SK-N-SH treated with all-trans-retinoic acid at 6 μM for 48 hours (cell line): ENCODE results near the gene HSPB7.
"Not testable (repeated sequence)": the region's sequence is repeated elsewhere in the genome, so short reads cannot be mapped to it uniquely, and the experiment has no call there.

Experiments used
- ATAC-seq: fragments of 200-7000 bp; cut with Tn5 transposase; 3 replicates; pipeline ENCODE4 v1.9.1; 2020; ENCODE audit warnings: mild to moderate bottlenecking, moderate library complexity
- ARNTL ChIP-seq: fragments of 450-650 bp; formaldehyde crosslinking; IDR thresholded peaks from 2 replicates; pipeline ENCODE4 v1.5.0; 2020; ENCODE audit warnings: low read depth, mild to moderate bottlenecking, moderate library complexity, borderline replicate concordance
- BACH2 ChIP-seq: fragments of 250-450 bp; sonication (Bioruptor Pico); IDR thresholded peaks from 2 replicates; pipeline ENCODE4 v1.9.0; 2021; ENCODE audit warnings: mild to moderate bottlenecking, borderline replicate concordance
- CSDC2 ChIP-seq: fragments of 250-450 bp; sonication (Bioruptor Pico); IDR thresholded peaks from 2 replicates; pipeline ENCODE4 v1.5.0; 2020; ENCODE audit warnings: mild to moderate bottlenecking, moderate library complexity
- CSRNP3 ChIP-seq: fragments of 250-450 bp; sonication (Bioruptor Pico); IDR thresholded peaks from 2 replicates; pipeline ENCODE4 v1.5.1; 2021; ENCODE audit warnings: mild to moderate bottlenecking, moderate library complexity
- ESRRG ChIP-seq: fragments of 250-450 bp; sonication (Bioruptor Pico); IDR thresholded peaks from 2 replicates; pipeline ENCODE4 v1.6.1; 2021; ENCODE audit warnings: mild to moderate bottlenecking
- GLIS3 ChIP-seq: fragments of 250-450 bp; sonication (Bioruptor Pico); IDR thresholded peaks from 2 replicates; pipeline ENCODE4 v1.5.0; 2020; ENCODE audit warnings: mild to moderate bottlenecking, moderate library complexity
- ISL1 ChIP-seq: fragments of 250-450 bp; sonication (Bioruptor Pico); IDR thresholded peaks from 2 replicates; pipeline ENCODE4 v2.1.2; 2022; ENCODE audit warnings: mild to moderate bottlenecking, moderate library complexity
- OSR1 ChIP-seq: fragments of 250-450 bp; sonication (Bioruptor Pico); IDR thresholded peaks from 2 replicates; pipeline ENCODE4 v1.8.0; 2022; ENCODE audit warnings: moderate library complexity, mild to moderate bottlenecking, inconsistent platforms
- PPARA ChIP-seq: fragments of 250-450 bp; sonication (Bioruptor Pico); IDR thresholded peaks from 2 replicates; pipeline ENCODE4 v1.5.0; 2020; ENCODE audit warnings: mild to moderate bottlenecking, borderline replicate concordance
- RARB ChIP-seq: fragments of 250-450 bp; sonication (Bioruptor Pico); IDR thresholded peaks from 2 replicates; pipeline ENCODE4 v1.8.0; 2021; ENCODE audit warnings: mild to moderate bottlenecking, moderate library complexity
- SNAI2 ChIP-seq: fragments of 250-450 bp; sonication (Bioruptor Pico); IDR thresholded peaks from 2 replicates; pipeline ENCODE4 v1.5.0; 2020; ENCODE audit warnings: mild to moderate bottlenecking, moderate library complexity
- TCF4 ChIP-seq: fragments of 250-450 bp; sonication (Bioruptor Pico); IDR thresholded peaks from 2 replicates; pipeline ENCODE4 v1.8.0; 2021; ENCODE audit warnings: mild to moderate bottlenecking, moderate library complexity, borderline replicate concordance
- TOX ChIP-seq: fragments of 250-450 bp; sonication (Bioruptor Pico); IDR thresholded peaks from 2 replicates; pipeline ENCODE4 v1.8.0; 2021; ENCODE audit warnings: mild to moderate bottlenecking, moderate library complexity, borderline replicate concordance
- ZC3H10 ChIP-seq: fragments of 250-450 bp; sonication (Bioruptor Pico); IDR thresholded peaks from 2 replicates; pipeline ENCODE4 v1.5.1; 2021; ENCODE audit warnings: mild to moderate bottlenecking, moderate library complexity
- ZFP3 ChIP-seq: fragments of 250-450 bp; sonication (Bioruptor Pico); IDR thresholded peaks from 2 replicates; pipeline ENCODE4 v1.5.0; 2020; ENCODE audit warnings: mild to moderate bottlenecking, moderate library complexity
- ZFP30 ChIP-seq: fragments of 450-650 bp; formaldehyde crosslinking; IDR thresholded peaks from 2 replicates; pipeline ENCODE4 v1.5.0; 2022; ENCODE audit warnings: mild to moderate bottlenecking, moderate library complexity
- ZNF565 ChIP-seq: fragments of 450-650 bp; formaldehyde crosslinking; conservative IDR thresholded peaks from 2 replicates; pipeline ENCODE4 v1.5.0; 2020; ENCODE audit warnings: low read depth, mild to moderate bottlenecking, moderate library complexity
- ZNF70 ChIP-seq: fragments of 450-650 bp; formaldehyde crosslinking; IDR thresholded peaks from 2 replicates; pipeline ENCODE4 v1.5.0; 2020; ENCODE audit warnings: mild to moderate bottlenecking, moderate library complexity
- ZNF8 ChIP-seq: fragments of 450-650 bp; formaldehyde crosslinking; IDR thresholded peaks from 2 replicates; pipeline ENCODE4 v1.5.0; 2020; ENCODE audit warnings: mild to moderate bottlenecking, moderate library complexity
- TF ChIP-seq, protein P1 (sequence below): fragments of 250-450 bp; sonication (Bioruptor Pico); IDR thresholded peaks from 2 replicates; pipeline ENCODE4 v1.5.1; 2020; ENCODE audit warnings: low read depth, mild to moderate bottlenecking, moderate library complexity
- TF ChIP-seq, protein P2 (sequence below): fragments of 250-450 bp; sonication (Bioruptor Pico); IDR thresholded peaks from 2 replicates; pipeline ENCODE4 v1.5.0; 2020; ENCODE audit warnings: mild to moderate bottlenecking, moderate library complexity
- TF ChIP-seq, protein P3 (sequence below): fragments of 250-450 bp; sonication (Bioruptor Pico); IDR thresholded peaks from 2 replicates; pipeline ENCODE4 v1.8.0; 2021; ENCODE audit warnings: low read depth, mild to moderate bottlenecking, moderate library complexity, borderline replicate concordance

HSPB7 gene

DNA sequence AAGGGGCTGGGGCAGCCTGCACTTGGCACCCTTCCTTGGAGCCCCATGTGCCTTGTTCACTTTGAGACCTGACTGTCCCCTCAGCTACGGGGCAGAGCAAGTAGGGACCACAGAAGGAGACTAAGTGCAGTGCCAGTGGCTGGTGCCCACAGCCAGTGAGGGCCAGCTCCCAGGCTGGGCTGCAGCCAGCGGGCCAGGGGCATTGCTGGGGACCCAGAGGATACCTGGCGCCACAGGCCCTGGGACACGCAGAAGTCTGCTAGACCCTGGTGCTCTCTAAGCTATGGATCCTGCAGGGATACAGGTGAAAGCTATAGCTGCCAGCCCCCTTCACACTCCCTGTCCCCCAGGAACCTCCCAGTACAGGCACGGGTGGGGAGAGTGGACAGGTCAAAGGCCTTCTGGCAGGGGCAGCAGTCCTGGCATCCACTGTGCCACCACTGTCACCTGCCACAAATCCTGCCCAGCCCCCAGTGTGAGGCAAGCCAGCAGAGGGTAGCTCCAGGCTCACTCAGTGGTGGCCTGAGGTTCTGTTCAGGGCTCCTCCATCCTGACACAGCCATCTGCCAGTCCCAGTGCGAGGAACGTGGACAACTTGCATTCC lies 5.3 kb upstream of the HSPB7 start:
- ATAC-seq = no peak
- no peak for TF ChIP-seq TOX (CRISPR knock-in tag)

GRCh38 chr1:16022393-16022792 lies 4.5 kb upstream of the HSPB7 start:
- no peak for TF ChIP-seq ZNF70 (CRISPR knock-in tag)
- TF ChIP-seq, protein P1, sequence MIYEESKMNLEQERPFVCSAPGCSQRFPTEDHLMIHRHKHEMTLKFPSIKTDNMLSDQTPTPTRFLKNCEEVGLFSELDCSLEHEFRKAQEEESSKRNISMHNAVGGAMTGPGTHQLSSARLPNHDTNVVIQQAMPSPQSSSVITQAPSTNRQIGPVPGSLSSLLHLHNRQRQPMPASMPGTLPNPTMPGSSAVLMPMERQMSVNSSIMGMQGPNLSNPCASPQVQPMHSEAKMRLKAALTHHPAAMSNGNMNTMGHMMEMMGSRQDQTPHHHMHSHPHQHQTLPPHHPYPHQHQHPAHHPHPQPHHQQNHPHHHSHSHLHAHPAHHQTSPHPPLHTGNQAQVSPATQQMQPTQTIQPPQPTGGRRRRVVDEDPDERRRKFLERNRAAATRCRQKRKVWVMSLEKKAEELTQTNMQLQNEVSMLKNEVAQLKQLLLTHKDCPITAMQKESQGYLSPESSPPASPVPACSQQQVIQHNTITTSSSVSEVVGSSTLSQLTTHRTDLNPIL (CRISPR knock-in tag) = no peak
- ATAC-seq = no peak

DNA sequence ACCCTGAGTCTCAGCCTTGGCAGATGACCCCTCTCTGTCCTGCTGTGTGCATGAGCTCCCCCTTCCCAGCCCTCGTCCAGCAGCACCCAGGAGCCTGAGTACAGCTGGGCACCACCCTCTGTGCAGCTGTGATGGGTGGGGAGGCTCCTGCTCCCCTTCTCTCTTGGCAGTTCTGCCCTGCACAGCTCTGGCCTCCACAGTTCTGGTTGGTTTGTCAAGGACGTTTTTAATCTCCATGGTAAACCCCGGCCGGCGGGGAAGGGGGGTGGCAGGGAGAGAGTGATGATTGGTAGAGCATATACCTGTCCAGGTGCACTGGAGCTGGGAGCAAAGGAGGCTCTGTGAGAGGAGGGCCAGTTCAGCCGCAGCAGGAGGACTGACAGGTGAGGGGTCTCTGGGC lies 3.8 kb upstream of the HSPB7 start, which contains the start of gene CLCNKA:
Gene CLCNKA, plus strand, starts transcription at position 356 of the 400 bp plus-strand sequence. CDS start 584 bp downstream, outside the sequence.
- no peak for ATAC-seq
- TF ChIP-seq, protein P1 (CRISPR knock-in tag) = no peak
- TF ChIP-seq SNAI2 (no peak), ZNF8 (CRISPR knock-in tag) (no peak), ARNTL (CRISPR knock-in tag) (no peak), TCF4 (CRISPR knock-in tag) (no peak), ZNF70 (CRISPR knock-in tag) (no peak), CSRNP3 (CRISPR knock-in tag) (no peak), RARB (CRISPR knock-in tag) (no peak), ZFP3 (no peak), BACH2 (no peak), TOX (CRISPR knock-in tag) (no peak), GLIS3 (CRISPR knock-in tag) (no peak), PPARA (no peak)
- TF ChIP-seq, protein P2, sequence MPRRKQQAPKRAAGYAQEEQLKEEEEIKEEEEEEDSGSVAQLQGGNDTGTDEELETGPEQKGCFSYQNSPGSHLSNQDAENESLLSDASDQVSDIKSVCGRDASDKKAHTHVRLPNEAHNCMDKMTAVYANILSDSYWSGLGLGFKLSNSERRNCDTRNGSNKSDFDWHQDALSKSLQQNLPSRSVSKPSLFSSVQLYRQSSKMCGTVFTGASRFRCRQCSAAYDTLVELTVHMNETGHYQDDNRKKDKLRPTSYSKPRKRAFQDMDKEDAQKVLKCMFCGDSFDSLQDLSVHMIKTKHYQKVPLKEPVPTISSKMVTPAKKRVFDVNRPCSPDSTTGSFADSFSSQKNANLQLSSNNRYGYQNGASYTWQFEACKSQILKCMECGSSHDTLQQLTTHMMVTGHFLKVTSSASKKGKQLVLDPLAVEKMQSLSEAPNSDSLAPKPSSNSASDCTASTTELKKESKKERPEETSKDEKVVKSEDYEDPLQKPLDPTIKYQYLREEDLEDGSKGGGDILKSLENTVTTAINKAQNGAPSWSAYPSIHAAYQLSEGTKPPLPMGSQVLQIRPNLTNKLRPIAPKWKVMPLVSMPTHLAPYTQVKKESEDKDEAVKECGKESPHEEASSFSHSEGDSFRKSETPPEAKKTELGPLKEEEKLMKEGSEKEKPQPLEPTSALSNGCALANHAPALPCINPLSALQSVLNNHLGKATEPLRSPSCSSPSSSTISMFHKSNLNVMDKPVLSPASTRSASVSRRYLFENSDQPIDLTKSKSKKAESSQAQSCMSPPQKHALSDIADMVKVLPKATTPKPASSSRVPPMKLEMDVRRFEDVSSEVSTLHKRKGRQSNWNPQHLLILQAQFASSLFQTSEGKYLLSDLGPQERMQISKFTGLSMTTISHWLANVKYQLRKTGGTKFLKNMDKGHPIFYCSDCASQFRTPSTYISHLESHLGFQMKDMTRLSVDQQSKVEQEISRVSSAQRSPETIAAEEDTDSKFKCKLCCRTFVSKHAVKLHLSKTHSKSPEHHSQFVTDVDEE (CRISPR knock-in tag) = no peak
- TF ChIP-seq, protein P3, sequence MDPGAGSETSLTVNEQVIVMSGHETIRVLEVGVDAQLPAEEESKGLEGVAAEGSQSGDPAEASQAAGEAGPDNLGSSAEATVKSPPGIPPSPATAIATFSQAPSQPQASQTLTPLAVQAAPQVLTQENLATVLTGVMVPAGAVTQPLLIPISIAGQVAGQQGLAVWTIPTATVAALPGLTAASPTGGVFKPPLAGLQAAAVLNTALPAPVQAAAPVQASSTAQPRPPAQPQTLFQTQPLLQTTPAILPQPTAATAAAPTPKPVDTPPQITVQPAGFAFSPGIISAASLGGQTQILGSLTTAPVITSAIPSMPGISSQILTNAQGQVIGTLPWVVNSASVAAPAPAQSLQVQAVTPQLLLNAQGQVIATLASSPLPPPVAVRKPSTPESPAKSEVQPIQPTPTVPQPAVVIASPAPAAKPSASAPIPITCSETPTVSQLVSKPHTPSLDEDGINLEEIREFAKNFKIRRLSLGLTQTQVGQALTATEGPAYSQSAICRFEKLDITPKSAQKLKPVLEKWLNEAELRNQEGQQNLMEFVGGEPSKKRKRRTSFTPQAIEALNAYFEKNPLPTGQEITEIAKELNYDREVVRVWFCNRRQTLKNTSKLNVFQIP (CRISPR knock-in tag) = no peak
- TF ChIP-seq, all 23 proteins: peak for 0

DNA sequence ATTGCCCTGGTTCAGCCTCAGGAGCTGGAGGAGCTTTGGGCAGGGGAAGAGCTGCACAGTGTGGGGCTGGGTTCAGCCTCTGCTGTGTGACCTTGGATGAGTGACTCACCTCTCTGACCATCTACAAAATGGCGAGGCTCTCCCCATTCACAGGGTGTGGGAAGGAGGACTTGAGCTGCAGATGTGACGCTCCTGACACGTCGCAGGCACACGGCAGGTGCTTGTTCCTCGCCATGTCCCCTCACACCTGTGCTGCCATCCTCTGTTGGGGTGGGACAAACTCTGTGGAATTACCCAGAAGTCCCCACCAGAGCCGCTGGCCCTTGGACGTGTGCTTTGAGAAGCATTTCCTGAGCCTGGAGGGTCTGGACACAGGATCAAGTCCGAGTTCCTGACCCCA lies 3.0 kb upstream of the HSPB7 start:
- not testable (repeated sequence) for ATAC-seq

DNA sequence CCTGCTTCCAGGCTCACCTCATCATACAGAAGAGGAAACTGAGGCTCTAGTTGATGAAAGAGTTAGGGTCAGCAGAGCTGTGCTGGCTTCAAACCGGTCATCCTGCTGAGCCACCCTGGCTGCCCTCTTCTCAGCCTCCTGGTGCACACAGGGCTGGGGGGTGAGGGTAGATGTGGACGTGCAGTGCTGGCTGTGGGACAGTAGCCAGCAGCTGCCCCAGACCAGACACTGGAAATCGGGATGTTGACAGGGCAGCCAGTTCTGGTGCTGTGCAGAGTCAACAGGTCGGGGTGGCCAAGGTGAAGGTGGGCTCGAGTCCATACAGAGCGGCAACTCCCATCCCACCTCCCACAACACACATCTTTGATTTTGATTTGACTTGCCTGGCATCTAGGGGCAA lies 2.5 kb upstream of the HSPB7 start:
- ATAC-seq = no peak
- no peak for TF ChIP-seq ESRRG
- TF ChIP-seq, protein P2 (CRISPR knock-in tag) = no peak
- no peak for TF ChIP-seq OSR1 (CRISPR knock-in tag)
- no peak for TF ChIP-seq RARB (CRISPR knock-in tag)
- no peak for TF ChIP-seq PPARA
- no peak for TF ChIP-seq ZFP30 (CRISPR knock-in tag)
- no peak for TF ChIP-seq SNAI2
- no peak for TF ChIP-seq ZFP3
- no peak for TF ChIP-seq CSDC2 (CRISPR knock-in tag)
- TF ChIP-seq ZNF565 = no peak
- TF ChIP-seq TCF4 (CRISPR knock-in tag) = no peak
- no peak for TF ChIP-seq ZC3H10 (CRISPR knock-in tag)
- no peak for TF ChIP-seq ISL1 (CRISPR knock-in tag)
